CD14-positive monocyte (primary cell): ENCODE results near the gene C9orf43. TPM values are rescaled to one million over a fixed set of nuclear protein-coding genes. Genes with fewer than 3 reads are reported as not detected.
A peak's percentile ranks its signal among the peaks of the same experiment; 100 is the strongest.

Source experiments
- DNase-seq, 3 donors: peaks; one replicate each; pipeline ENCODE4 v3.0.0-alpha.2; 2011 to 2022
- H2AFZ ChIP-seq: 2 replicates; pipeline ENCODE4 v1.6.0; 2012; ENCODE audit warnings: mild to moderate bottlenecking, low read depth, low read length, inconsistent platforms; ENCODE audit not compliant: insufficient read depth, poor library complexity, severe bottlenecking
- H3K27ac ChIP-seq, 2 donors: 1 replicate in 1 of 2; 2 replicates in 1 of 2; pipeline ENCODE4 v1.5.1; 2012 to 2013; ENCODE audit warnings: low read length in 2 of 2, control low read depth in 1 of 2, inconsistent platforms in 1 of 2, low read depth in 1 of 2, mild to moderate bottlenecking in 1 of 2
- H3K27me3 ChIP-seq, 2 donors: one replicate each; pipeline versions ENCODE4 v1.6.0 to v1.6.1; 2011 to 2013; ENCODE audit warnings: low read length in 2 of 2; ENCODE audit not compliant: control insufficient read depth in 2 of 2, insufficient read depth in 2 of 2
- H3K36me3 ChIP-seq, 2 donors: replicated peaks in 1 of 2; 1 replicate in 1 of 2; 2 replicates in 1 of 2; pipeline versions ENCODE4 v1.5.1 to v1.6.1; 2012 to 2013; ENCODE audit warnings: low read length in 2 of 2, control low read depth in 1 of 2, inconsistent platforms in 1 of 2, mild to moderate bottlenecking in 1 of 2; ENCODE audit not compliant: insufficient read depth in 2 of 2, control insufficient read depth in 1 of 2
- H3K4me1 ChIP-seq, 2 donors: 1 replicate in 1 of 2; 2 replicates in 1 of 2; pipeline versions ENCODE4 v1.5.1 to v1.6.1; 2012 to 2013; ENCODE audit warnings: low read length in 2 of 2, control low read depth in 1 of 2, inconsistent platforms in 1 of 2, mild to moderate bottlenecking in 1 of 2, moderate library complexity in 1 of 2; ENCODE audit not compliant: insufficient read depth in 2 of 2, control insufficient read depth in 1 of 2
- H3K4me2 ChIP-seq: replicated peaks from 2 replicates; pipeline ENCODE3; 2012; ENCODE audit warnings: low read length, moderate library complexity, mild to moderate bottlenecking; ENCODE audit not compliant: poor library complexity, severe bottlenecking; ENCODE audit errors: extremely low read depth
- H3K4me3 ChIP-seq, 3 experiments: fragments of 200-600 bp in 1 of 3; sonication (generic) in 1 of 3; replicated peaks in 1 of 3; 1 replicate in 2 of 3; 2 replicates in 1 of 3; pipeline ENCODE4 v1.5.1; 2011 to 2013; ENCODE audit warnings: low read length in 3 of 3, mild to moderate bottlenecking in 3 of 3, control low read depth in 2 of 3, low read depth in 2 of 3, inconsistent platforms in 1 of 3, moderate library complexity in 1 of 3
- H3K79me2 ChIP-seq: 2 replicates; pipeline ENCODE4 v1.6.0; 2012; ENCODE audit warnings: mild to moderate bottlenecking, control low read depth, inconsistent platforms, low read length, moderate library complexity; ENCODE audit not compliant: insufficient read depth
- H3K9ac ChIP-seq: 2 replicates; pipeline ENCODE4 v1.6.0; 2017; ENCODE audit warnings: low read length, mild to moderate bottlenecking; ENCODE audit not compliant: insufficient read depth, poor library complexity, severe bottlenecking
- H3K9me3 ChIP-seq, 2 donors: replicated peaks in 1 of 2; 1 replicate in 1 of 2; 2 replicates in 1 of 2; pipeline versions ENCODE4 v1.5.1 to v1.6.1; 2012 to 2013; ENCODE audit warnings: low read length in 2 of 2, control low read depth in 1 of 2; ENCODE audit not compliant: control insufficient read depth in 1 of 2, insufficient read depth in 1 of 2
- H4K20me1 ChIP-seq: 2 replicates; pipeline ENCODE4 v1.6.0; 2012; ENCODE audit warnings: mild to moderate bottlenecking, low read length, control low read depth, moderate library complexity; ENCODE audit not compliant: insufficient read depth
- H3K27ac Mint-ChIP-seq, 7 donors: one replicate each; pipeline ENCODE4 v1.8.0; 2020; ENCODE audit warnings: mild to moderate bottlenecking in 7 of 7, mixed read lengths in 7 of 7, moderate library complexity in 6 of 7, inconsistent platforms in 2 of 7
- H3K27me3 Mint-ChIP-seq, 3 donors: one replicate each; pipeline ENCODE4 v1.8.0; 2021 to 2022; ENCODE audit warnings: low read depth in 3 of 3, mild to moderate bottlenecking in 3 of 3, mixed read lengths in 3 of 3, moderate library complexity in 3 of 3, inconsistent platforms in 1 of 3
- H3K36me3 Mint-ChIP-seq, 2 donors: one replicate each; pipeline ENCODE4 v1.8.0; 2020; ENCODE audit warnings: mixed read lengths in 2 of 2, inconsistent platforms in 1 of 2, mild to moderate bottlenecking in 1 of 2
- H3K4me1 Mint-ChIP-seq: one replicate; pipeline ENCODE4 v1.8.0; 2020; ENCODE audit warnings: mild to moderate bottlenecking, mixed read lengths
- H3K4me3 Mint-ChIP-seq, 2 donors: one replicate each; pipeline ENCODE4 v1.8.0; 2020; ENCODE audit warnings: mild to moderate bottlenecking in 2 of 2, mixed read lengths in 2 of 2, moderate library complexity in 1 of 2
- H3K9me3 Mint-ChIP-seq, 7 donors: one replicate each; pipeline ENCODE4 v1.8.0; 2020 to 2022; ENCODE audit warnings: mixed read lengths in 7 of 7, mild to moderate bottlenecking in 6 of 7, moderate library complexity in 6 of 7, inconsistent platforms in 2 of 7
- CTCF ChIP-seq: fragments of 200-600 bp; IDR thresholded peaks from one replicate; pipeline ENCODE4 v1.8.0; 2022; ENCODE audit warnings: antibody characterized with exemption, mild to moderate bottlenecking
- WGBS: methylation state at CpG from one replicate; pipeline ENCODE4 v1.1.5; 2013; ENCODE audit warnings: missing lambda C conversion rate; ENCODE audit not compliant: insufficient coverage; 5-methylcytosine and 5-hydroxymethylcytosine counted together
- intact Hi-C, 2 donors: fragments of 100-400 bp; cut with micrococcal nuclease; formaldehyde crosslinking; loops; one replicate each; pipeline versions ENCODE4 v1.15.0 to v1.15.1; 2023
- polyA plus RNA-seq, 3 donors: library from polyadenylated mRNA; depleted of rRNA in 1 of 3; unstranded in 2 of 3; stranded (reverse) in 1 of 3; fragments of 300-500 nt in 2 of 3; fragments of >200 nt in 1 of 3; fragmentation: Illumina TruSeq in 2 of 3; gene quantifications; 1 replicate in 2 of 3; 2 replicates in 1 of 3; pipeline ENCODE4 v1.2.3, GENCODE V29; 2012 to 2021

C9orf43 gene
- polyA plus RNA-seq, 3 donors: 0.17 TPM; not detected in 2

- intact Hi-C loops: no loop called here
- TF ChIP-seq CTCF: no peak
- Histone ChIP-seq H3K36me3 (peaks cover 9 to 21% of the 10 kb centered on the region in 2 donors), H3K27ac (no peak overlapping the region), H3K79me2 (no peaks in the 10 kb centered on the region), H3K9me3 (no peaks in the 10 kb centered on the region), H2AFZ (no peak overlapping the region), H3K4me3 (no peak overlapping the region), H3K27me3 (no peaks in the 10 kb centered on the region), H3K4me2 (no peak overlapping the region), H4K20me1 (no peaks in the 10 kb centered on the region), H3K4me1 (peaks cover 9 to 11% of the 10 kb centered on the region in 2 donors), H3K9ac (no peak overlapping the region)
- Mint-ChIP-seq H3K27ac (no peak overlapping the region), H3K27me3 (no peaks in the 10 kb centered on the region), H3K9me3 (no peaks in the 10 kb centered on the region), H3K4me3 (no peak overlapping the region), H3K4me1 (peaks cover 15% of the 10 kb centered on the region), H3K36me3 (peaks cover 8 to 23% of the 10 kb centered on the region in 2 donors)
- WGBS: 95% methylated on average over 20 of the region's 24 CpGs
- DNase-seq: no peak
Observed at GRCh38 chr9:113373676-113374392, 36.7 kb upstream of the C9orf43 start.

- WGBS: 81% methylated on average over 4 of the region's 6 CpGs
- no peak overlapping the region for H3K27ac ChIP-seq
- H3K4me1 Mint-ChIP-seq: peaks cover 15% of the 10 kb centered on the region
- DNase-seq: no peak
- intact Hi-C loops: no loop called here
- H3K36me3 ChIP-seq: peaks cover 9 to 21% of the 10 kb centered on the region in 2 donors
- H3K4me1 ChIP-seq: peaks cover 9 to 11% of the 10 kb centered on the region in 2 donors
- no peak overlapping the region for H2AFZ ChIP-seq
- TF ChIP-seq CTCF: no peak
- peak overlapping the region in 1 of 3 experiments; percentile 92 for H3K4me3 ChIP-seq
- peak overlapping the region; percentile 82 to 85 for H3K4me3 Mint-ChIP-seq
- no peaks in the 10 kb centered on the region for H3K27me3 ChIP-seq
- H3K27ac Mint-ChIP-seq: peak overlapping the region in 1 of 7 donors; percentile 40
- H3K36me3 Mint-ChIP-seq: peaks cover 8 to 23% of the 10 kb centered on the region in 2 donors
- no peak overlapping the region for H3K9ac ChIP-seq
- no peaks in the 10 kb centered on the region for H3K79me2 ChIP-seq
- no peaks in the 10 kb centered on the region for H4K20me1 ChIP-seq
- peak overlapping the region; percentile 92 for H3K4me2 ChIP-seq
- H3K27me3 Mint-ChIP-seq: peaks cover 0 to 2% (median 0%) of the 10 kb centered on the region in 3 donors
- no peaks in the 10 kb centered on the region for H3K9me3 Mint-ChIP-seq
- no peaks in the 10 kb centered on the region for H3K9me3 ChIP-seq
Observed at GRCh38 chr9:113375057-113376023, 35.2 kb upstream of the C9orf43 start.
